Measurements from ENCODE around the gene SLF2. TPM values are rescaled to one million over a fixed set of nuclear protein-coding genes. Genes with fewer than 3 reads are reported as not detected.

SLF2 gene
- total RNA-seq, 1 donor from 2014 or later: 3.1 TPM

DNA sequence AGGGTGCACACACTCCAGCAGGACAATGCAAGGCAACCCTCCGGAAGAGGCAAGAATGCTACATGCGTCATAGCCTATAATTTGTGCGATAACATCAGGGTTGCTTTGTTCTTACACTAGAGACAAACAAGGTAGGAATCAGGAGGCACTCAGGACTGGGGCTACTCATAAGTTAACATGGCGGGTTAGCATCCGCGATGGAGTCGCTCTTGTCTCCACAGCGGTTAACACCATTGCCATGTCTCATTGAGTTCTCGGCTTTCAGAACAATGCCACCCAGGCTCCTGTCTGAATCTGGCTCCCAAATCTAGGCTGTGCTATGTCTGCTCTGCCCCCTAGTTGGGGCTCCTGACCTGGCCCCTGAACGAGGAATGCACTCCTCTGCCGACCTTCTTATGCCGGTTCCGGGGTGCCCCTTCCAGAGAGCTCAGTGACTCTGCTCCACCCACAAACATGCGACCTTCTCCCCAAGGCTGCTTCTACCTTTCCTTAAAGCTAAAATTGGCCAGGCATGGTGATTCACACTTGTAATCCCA is 24.9 kb upstream of the SLF2 start:
- no peaks in the 10 kb centered on the region for H3K9me3 ChIP-seq
- H3K27ac ChIP-seq: no peak overlapping the region
- H3K4me1 ChIP-seq: no peaks in the 10 kb centered on the region
- intact Hi-C loops (cut with DNase I): no loop called here
- H3K27me3 ChIP-seq: no peaks in the 10 kb centered on the region
- H3K36me3 ChIP-seq: no peaks in the 10 kb centered on the region
- H3K4me3 ChIP-seq: no peak overlapping the region
- DNase-seq (ENCODE audit: low spot score in 2 of 2): no peak
- TF ChIP-seq CTCF (IDR thresholded peaks at IDR 0.05): no peak

DNA sequence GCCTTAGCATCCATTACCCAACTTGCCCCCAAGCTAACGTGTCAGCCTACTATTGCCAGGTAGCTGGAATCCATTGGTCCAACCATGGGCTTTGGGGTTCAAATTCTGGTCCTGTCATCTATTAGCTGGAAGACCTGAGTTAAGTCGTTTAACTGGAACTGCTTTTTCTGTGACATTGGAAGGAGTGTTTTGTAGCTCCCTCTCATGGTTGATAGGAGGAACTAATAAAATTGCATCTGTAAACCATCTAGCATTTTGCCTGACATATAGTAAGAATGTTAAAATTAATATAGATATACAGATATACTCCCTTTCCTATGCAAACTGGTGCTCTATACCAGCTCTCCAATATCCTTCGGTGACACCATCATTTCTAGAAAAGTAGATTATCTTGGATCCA is 23.8 kb upstream of the SLF2 start:
- H3K4me1 ChIP-seq: no peaks in the 10 kb centered on the region
- H3K4me3 ChIP-seq: no peak overlapping the region
- H3K36me3 ChIP-seq: no peaks in the 10 kb centered on the region
- H3K9me3 ChIP-seq: no peaks in the 10 kb centered on the region
- DNase-seq (ENCODE audit: low spot score in 2 of 2): no peak
- H3K27me3 ChIP-seq: no peaks in the 10 kb centered on the region
- no peak overlapping the region for H3K27ac ChIP-seq
- intact Hi-C loops (cut with DNase I): no loop called here
- no peak for TF ChIP-seq CTCF (IDR thresholded peaks at IDR 0.05)

GRCh38 chr10:100889546-100889945 is 23.2 kb upstream of the SLF2 start:
- Histone ChIP-seq H3K4me3 (no peak overlapping the region), H3K27me3 (no peaks in the 10 kb centered on the region), H3K4me1 (no peaks in the 10 kb centered on the region), H3K9me3 (no peaks in the 10 kb centered on the region), H3K27ac (no peak overlapping the region), H3K36me3 (no peaks in the 10 kb centered on the region)
- TF ChIP-seq CTCF (IDR thresholded peaks at IDR 0.05): no peak
- intact Hi-C loops (cut with DNase I): no loop called here
- no peak for DNase-seq (ENCODE audit: low spot score in 2 of 2)

DNA sequence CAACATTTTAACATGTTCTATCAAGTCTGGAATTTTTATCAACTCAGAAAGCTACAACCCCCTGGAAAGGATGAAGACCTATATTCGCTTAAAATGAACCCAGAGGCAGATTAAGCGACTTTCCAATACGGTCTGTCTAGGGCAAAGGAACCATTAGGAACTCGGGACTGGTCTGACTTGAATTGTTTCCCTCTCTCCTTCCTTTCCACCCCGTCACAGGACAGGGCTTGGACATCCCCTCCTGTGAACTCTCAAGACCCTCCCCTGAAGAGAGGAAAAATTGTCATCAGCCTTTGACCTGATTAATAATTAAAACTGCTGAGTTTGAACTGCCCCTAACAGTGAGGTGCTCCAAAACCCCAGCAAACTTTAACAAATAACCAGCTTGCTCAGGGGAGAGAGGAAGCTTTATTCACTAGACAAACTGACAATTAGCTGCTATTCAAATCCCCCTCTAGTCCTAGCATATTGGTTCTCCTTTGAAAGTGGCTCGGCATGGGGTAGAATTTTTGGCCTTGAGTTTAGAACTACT is 22.6 kb upstream of the SLF2 start:
- no peak overlapping the region for H3K27ac ChIP-seq
- no peak overlapping the region for H3K4me3 ChIP-seq
- DNase-seq (ENCODE audit: low spot score in 2 of 2): peak in 1 of 2 donors; percentile 8
- no peaks in the 10 kb centered on the region for H3K27me3 ChIP-seq
- no peaks in the 10 kb centered on the region for H3K9me3 ChIP-seq
- TF ChIP-seq CTCF (IDR thresholded peaks at IDR 0.05): no peak
- intact Hi-C loops (cut with DNase I): no loop called here
- H3K4me1 ChIP-seq: no peaks in the 10 kb centered on the region
- no peaks in the 10 kb centered on the region for H3K36me3 ChIP-seq

GRCh38 chr10:100890673-100891317 is 22.0 kb upstream of the SLF2 start:
- no peaks in the 10 kb centered on the region for H3K9me3 ChIP-seq
- no peak overlapping the region for H3K27ac ChIP-seq
- peak in 1 of 2 donors; percentile 24 for DNase-seq (ENCODE audit: low spot score in 2 of 2)
- TF ChIP-seq CTCF (IDR thresholded peaks at IDR 0.05): no peak
- no peaks in the 10 kb centered on the region for H3K27me3 ChIP-seq
- no peak overlapping the region for H3K4me3 ChIP-seq
- no peaks in the 10 kb centered on the region for H3K4me1 ChIP-seq
- no peaks in the 10 kb centered on the region for H3K36me3 ChIP-seq
- intact Hi-C loops (cut with DNase I): no loop called here
